RPMI8226 (cell line): Measurements from ENCODE around the gene ADGRA3.

Experiments
- DNase-seq: peaks from one replicate; pipeline ENCODE4 v3.0.0-alpha.2; 2015

The ADGRA3 gene

DNA sequence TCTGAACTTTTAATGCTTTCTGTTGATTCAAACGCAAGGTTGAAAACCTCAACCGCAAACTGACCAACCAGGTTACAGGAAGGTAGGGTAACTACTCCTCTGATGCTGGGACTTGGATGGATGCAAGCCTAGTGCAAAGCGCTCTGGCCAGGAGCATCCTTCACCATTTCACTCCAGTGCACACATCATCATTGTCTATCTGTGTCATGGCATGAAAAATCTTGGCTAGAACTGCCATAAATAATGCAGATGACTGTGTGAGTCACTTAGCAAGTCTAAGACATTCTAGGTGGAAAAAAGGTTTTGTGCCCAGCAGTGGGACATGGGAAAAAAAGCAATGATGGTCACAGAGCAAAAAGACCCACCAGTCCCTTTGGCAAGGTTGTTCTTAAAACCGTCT is 10.9 kb downstream of the ADGRA3 start:
- no peak for DNase-seq

DNA sequence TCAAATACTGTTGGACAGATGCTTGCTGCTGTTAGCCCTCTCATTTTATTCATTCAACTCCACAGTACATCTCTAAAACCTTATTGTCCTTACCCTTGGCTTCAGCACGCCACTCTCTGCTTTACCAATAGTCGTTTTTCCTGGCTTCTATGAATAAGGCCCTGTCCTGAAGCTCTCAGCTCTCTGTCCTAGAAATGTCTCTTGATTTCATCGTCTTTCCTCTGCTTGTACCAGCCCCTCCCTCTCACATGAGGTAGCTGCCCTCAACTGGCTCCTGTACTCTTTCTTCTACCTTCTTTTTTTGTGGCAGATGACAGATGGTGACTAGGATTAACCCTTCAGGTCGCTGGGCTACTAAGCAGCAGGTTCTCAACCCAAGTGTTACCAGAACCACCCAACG is 11.4 kb downstream of the ADGRA3 start:
- DNase-seq: no peak

DNA sequence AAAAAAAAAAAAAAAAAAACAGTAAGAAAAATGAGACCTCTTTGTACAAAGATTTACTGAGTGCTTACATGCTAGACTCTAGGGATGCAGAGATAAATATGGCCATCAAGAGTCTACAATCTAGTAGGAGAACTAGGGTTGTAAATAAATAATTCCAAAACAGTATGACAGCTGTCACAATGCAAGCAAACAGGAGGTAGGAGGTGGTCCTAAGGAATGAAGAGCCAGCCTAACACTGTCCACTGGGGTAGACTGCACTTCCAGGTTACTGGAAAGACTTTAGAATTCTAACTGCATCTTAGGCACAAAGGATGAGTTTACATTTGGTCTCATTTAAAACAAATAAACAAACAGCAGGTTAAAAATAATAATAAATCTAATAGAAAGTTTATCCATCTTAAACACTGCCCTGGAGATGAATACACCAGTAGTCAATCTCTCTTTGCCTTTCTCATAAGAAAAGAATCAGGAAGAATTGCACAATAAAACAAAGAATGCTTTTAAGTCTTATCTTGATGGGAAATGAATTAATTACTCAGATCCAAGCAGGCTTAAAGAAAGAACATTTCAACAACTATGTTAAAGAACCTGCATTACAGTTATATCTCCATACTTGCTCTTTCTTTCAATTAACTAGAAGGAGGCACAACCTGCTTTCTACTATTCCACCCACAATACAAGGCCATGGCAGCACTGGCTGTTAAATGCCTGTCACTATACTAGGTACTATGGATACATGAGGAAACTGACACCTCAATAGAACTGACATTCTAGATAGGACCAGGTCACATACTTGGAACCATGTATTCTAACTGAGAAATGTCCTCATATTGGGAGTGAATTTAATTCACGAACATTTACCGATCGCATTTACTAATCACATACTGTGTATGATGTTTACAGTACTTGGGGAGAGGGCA is 12.7 kb downstream of the ADGRA3 start:
- DNase-seq: no peak

DNA sequence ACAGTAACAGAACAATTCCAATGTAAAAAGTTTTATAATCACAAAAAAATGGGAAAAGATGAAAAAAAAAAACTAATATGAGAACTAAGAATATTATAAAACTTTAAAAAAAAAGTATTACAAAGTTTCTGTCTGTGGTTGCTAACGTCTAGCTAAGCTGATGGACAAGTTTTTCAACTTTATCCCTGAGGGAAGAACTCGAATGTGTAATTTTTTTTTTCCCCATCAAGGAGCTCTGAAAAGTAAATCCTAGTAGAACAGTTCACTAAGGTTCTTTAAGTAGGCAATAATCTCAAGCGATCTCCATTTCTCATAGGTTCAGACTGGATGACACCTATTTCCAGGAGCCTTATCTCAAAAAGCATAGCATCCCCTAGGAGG is 14.2 kb downstream of the ADGRA3 start:
- DNase-seq: no peak

DNA sequence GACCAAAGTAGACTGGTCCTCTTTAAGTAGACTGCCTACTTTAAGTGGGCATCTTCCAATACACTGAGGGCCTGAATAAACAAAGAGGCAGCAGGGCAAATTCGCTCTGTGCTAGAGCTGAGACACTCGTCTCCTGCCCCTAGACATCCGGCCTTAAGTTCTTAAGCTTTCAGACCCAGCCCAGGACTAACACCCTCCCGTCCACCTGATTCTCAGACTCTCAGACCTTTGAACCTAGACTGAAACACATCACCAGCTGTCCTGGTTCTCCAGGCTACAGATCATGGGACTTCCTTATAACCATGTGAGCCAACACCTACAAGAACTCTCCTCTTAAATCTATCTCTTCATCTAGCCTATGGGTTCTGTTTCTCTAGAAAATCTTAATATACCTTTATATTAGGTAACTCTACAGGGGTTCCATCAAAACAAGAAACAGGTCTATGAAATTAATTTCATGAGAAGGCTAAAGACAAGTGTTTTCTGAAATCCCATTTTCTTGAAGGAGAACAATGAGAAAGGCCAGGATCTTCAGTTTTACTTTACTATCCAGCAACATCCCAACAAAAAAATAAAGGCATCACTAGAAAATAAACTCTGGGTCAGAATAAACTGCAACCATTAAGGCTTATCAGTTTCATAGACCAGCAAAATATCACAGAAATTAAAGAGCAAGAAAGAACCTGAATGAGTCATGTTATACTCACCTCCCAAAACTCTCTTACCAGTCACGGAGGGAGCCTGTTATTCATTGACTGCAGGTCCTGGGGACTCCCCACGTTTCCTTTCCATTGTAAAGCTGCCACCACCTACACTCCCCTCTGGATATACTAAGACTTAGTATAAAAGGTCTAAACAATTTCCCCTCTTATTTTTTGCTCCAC is 14.8 kb downstream of the ADGRA3 start:
- DNase-seq: no peak

DNA sequence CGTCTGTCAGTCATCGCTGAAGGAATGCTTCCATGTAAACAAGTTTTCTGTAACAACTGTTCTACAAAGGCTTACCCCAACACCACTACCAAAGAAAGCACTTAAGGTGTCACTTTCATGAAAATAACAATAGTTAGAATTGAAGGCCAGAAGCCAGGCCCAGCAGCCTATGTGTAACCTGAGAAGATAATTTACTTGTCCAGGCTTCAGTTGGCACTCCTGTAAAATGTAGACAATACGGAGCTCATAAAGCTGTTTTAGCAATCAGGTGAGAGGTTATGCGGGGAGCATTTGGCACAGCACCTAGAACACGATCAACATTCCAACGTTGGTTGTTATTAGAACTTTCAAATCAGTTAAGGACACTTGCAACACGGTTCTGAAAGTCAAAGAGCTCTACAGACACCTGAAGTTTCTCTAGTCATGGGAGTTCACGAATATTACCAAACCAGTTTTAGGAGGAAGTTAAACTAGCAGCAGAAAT is 15.7 kb downstream of the ADGRA3 start:
- DNase-seq: no peak

DNA sequence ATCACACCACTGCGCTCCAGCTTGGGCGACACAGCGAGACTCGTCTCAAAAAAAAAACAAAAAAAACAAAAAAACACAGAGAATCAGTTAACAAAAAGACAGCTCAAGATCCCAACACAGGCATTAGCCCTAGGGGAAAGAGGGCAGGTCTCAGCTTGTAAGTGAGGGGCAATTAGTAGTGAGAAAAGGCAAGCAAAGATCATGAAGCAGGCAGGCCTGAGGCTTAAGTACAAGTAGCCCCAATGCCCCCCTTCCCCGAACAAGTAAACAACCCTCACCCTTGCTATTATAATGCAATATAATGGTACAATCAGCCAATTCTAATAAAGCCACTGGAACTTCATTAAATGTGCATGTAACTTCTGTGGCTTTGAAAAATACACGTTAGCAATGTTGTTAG is 17.0 kb downstream of the ADGRA3 start:
- no peak for DNase-seq

DNA sequence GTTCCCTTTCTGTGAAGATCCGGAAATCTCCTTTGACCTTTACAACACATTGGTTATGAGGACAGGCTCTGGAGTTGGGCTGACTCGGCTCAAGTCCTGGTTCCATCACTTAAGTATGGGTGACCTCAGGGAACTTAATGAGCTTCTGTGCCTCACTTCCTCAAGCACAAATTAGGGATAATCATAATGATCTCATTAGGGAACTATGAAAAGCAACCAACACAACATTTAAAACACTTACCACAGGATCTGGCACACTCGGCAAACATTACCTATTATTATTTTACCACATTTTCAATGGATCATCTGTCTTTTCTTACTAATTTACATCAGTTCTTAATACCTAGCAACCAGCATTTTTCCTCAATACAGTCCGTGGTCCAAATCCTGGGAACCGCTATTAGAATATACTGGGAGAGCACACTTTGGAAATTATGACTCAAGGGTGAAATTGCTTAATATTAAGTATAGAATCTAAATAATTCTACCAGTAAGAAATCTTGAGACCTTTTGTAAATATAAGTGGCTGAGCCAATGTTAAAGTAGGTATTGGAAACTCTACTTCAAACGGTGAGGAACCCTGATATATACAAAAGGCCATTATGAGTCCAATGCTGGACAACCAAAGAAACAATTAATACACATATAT is 19.6 kb downstream of the ADGRA3 start:
- DNase-seq: no peak

DNA sequence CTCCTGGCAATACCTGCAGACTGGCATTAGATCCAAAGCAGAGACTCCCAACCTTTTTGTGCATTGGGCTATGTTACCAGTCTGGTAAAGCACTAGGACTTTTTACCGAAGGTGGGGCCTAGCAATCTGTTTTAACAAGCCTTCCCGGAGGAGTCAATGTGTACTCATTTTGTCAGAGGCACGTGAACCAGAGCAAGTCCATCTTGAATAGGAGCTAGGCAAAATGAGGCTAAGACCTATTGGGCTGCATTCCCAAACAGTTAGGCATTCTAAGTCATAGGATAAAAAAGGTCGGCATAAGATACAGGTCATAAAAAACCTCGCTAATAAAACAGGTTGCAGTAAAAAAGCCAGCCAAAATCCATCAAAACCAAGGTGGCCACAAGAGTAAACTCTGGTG is 22.3 kb downstream of the ADGRA3 start:
- DNase-seq: no peak

DNA sequence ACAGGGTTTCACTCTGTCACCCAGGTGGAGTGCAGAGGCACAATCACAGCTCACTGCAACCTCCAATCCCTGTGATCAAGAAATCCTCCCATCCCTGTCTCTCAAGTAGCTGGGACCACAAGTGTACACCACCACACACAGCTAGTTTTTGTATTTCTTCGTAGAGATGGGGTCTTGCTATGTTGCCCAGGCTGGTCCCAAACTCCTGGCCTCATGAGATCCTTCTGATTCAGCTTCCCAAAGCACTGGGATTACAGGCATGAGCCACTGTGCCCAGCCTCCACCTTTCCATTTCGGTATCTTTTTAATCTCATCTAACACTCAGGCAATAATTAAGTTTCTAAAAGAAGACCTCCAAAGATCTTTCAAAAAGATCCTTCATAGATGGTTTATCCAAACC is 22.9 kb downstream of the ADGRA3 start:
- DNase-seq: no peak

DNA sequence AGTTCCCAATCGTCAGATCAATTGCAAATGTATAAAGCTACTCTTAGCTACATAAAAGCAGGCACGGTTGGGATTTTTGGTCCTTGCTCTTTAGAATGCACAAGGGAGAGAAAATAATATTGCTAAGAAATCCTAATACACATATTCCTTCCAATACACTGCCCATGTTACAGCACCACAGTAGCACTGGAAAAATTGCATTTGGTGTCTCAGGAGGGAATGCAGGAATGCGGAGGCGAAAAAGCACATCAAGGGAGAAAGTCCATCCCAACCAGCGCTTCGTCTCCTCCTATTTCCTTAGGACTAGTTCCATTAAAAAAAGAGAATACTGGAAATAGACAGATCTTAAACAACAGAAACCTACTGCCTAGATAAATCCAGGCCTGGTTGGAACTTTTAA is 23.9 kb downstream of the ADGRA3 start:
- no peak for DNase-seq

DNA sequence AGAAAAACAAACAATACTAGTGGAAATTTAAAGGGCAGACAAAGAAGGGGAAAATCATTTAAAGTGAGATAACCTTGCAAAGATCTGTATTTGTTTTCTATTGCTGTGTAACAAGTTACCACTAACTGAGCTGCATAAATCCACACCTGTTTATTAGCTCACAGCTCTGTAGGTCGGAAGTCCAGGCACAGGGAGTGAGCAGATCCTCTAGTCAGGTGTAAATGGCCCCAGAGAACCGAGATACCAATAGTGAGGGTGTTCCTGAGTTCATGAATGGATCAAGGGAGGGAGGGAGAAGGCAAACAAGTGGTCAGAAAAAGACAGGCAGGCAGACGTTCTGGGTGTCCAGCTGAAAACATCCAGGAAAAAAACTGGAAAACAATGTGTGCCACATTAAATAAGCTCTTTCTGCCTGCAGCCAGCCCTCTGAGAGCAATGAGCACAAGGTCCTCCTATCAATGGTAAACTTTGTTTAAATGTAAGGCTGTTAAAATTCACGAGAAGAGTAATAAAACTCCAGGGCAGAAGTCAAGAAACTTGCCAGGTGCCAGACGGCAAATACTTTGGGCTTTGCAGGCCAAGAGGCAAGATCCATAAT is 25.0 kb downstream of the ADGRA3 start:
- no peak for DNase-seq

DNA sequence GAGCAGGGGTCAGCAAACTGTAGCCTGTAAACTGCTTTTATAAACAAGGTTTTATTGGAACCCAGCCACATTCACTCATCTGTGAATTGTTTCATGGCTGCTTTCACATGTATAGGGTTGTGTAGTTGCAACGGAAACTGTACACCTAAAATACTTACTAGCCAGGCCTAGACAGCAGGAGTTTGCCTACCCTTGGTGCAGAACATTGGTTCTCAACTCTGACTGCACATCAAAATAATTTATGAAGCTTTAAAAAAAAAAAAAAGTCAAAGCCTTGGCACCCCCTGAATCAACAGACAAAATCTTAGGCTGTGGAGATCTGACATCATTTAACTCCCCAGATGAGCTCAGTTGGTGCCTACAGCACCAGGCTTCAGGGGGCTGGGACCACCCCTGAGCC is 27.8 kb downstream of the ADGRA3 start:
- DNase-seq: no peak

DNA sequence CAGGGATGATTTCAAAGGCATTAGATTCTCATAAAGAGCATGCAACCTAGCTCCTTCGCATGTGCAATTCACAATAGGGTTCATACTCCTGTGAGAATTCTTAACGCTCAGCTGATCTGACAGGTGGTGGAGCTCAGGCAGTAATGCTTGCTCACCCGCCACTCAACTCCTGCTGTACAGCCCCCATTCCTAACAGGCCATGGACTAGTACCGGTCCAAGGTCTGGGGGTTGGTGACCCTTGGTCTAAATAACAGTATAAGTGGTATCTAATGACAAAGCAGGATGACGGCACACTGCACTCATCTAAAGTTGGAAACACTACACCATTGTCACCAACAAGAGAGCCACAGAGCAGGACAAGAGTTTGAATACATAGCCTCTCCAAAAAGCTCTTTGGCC is 28.5 kb downstream of the ADGRA3 start:
- no peak for DNase-seq

DNA sequence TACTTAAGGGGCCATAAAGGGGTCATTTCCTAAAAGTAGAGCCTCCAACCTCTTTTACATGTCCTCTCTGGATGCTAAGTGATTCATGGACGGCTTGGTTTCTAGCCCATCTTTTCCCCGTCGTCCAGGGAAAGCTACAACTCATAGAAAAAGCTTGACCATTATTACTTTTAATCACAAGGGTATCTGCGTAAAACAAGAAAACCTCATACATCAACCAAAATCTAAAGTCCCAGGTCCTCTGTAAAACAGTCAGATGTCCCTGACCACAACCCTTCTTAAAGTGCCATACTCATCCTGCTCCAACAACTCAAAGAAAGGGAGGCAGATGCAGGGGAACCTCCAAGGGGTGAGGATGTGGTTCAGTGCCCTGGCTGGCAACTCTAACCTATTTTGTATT is 29.6 kb downstream of the ADGRA3 start:
- DNase-seq: no peak

DNA sequence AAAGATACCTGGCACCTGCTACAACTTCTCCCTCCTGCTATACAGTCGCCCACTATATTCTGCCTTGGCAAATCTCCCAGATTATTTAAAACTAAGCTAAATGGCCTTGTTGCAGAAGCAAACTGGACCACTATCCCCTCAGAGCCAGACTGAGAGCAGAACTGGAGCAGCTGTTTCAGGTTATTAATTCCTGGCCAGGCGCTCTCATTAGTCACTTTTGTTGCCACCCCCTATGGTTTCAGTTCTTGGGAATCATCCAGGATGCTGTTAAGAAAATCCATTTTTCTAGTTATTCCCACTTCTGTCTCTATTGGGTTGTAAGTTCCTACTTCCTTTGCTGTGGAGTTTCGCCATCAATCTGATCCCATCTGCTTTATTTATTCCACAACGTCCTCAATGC is 30.1 kb downstream of the ADGRA3 start:
- no peak for DNase-seq

DNA sequence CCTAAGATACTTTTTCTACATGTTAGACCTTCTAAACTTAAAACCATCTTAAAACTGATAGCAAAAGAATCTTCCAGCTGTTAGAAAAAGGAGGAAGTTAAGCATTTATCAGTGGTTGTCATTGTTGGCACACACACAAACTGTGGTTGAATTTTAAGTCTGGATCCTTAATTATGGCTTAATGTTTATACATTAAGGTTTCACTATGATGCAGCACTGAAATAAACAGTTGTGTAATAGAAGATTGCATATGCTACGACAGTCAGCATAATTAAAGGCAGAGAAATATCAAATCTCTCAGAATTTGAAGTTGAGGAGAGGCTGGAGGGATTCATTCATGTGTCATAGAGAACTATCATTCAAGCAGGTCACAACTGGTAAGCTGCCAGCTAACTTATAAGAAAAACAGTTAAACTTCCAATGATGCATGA is 32.3 kb downstream of the ADGRA3 start:
- no peak for DNase-seq

DNA sequence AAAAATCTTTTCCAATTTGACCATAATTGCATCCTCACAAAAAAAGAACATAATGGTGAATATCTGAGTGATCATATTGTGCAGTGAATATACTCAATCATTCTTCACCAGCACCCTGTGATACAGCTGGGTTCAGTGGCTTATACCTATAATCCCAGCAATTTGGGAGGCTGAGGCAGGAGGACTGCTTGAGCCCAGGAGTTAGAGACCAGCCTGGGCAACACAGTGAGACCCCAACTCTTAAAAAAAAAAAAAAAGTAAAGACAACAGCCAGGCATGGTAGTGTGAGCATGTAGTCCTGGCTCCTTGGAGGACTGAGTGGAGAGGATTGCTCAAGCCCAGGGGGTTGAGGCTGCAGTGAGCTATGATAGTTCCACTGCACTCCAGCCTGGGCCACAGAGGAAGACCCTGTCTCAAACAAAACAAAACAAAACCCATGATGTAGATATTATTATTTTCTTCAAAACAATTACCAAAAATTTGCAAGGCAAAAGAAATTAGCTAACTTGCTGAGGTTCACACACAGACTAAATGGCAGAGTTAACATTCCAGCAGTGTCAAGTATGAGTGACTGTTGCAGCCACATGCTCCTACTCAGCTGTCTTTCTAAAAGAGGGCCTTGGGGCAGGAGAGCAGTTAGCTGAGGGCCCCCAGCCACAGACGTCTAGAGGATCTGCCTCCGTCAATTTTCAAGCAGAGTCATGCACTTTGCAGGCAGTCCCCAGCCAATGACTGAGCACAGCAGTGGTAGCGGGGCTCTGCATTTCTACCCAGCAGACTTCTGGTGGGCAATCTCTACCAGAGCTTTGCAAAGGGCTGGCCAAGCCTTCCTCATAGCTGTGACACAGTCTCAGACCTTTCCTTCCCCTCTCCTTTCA is 33.4 kb downstream of the ADGRA3 start:
- DNase-seq: no peak

DNA sequence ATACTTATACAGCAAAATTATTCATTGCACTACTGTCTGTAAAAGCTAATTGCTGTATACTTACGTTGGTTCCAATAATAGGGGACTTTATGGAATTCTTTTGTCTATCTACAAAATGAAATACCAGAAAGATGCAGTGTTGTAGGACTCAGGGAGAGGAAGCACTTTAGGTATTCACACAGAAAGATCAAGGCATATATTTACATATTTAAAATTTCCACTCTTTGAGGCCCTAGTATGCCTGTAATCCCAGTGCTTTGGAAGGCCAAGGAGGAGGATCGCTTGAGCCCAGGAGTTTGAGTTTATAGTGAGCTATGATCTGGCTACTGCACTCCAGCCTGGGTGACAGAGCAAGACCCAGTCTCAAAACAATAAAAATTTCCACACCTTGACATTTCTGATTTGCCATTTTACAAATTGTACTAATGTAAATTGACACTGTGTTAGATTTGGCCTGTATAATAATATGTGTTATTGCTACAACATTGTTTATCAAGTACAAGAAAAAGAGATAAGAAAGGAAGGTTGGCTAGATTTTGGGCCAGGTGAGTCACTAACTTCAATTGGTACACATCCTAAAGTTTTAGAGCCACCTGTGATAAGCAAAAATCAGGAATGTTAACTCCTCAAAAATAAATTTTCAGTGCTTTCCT is 35.1 kb downstream of the ADGRA3 start:
- no peak for DNase-seq

DNA sequence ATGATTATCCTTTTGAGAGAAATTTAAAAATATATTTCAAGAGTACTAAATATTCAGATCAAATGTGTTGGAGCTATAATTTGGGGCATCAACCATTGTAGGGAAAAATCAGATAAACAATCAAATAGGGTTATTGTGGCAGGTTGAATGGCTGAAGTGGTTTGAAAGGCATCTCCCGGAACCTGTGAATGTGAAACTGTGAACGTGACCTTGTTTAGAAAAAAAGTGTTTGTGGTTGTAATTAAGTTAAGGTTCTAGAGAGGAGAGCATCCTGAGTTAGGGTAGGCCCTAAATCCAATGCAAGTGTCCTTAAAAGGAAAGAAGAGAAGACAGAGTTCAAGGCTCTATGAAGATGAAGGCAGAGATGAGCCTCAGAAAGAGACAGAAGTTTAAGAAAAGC is 37.4 kb downstream of the ADGRA3 start:
- DNase-seq: no peak

DNA sequence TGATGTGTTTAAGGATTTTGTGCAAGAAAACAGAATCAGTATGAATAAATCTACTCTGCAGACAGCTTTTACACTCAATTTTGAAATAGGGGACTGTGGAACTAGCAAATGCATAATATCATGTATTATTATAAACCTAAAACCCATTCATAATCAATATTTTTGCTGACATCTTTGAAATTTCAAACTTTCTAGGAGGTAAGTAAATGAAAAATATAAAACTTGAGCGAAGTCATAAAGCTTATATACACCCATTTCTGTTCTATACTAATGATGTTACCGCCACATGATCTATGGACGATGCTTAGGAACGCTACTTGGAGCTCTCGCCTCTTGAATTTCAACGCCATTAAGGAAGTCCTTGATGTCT is 38.1 kb downstream of the ADGRA3 start:
- no peak for DNase-seq
